ENCODE measurements around the gene GPR55. TPM values are rescaled to one million over a fixed set of nuclear protein-coding genes. Genes with fewer than 3 reads are reported as not detected.

GPR55 gene
- total and polyA plus RNA-seq, 2 of the 4 experiments (the other 2 are of a cell fraction) = 0.03 TPM; not detected in 1

GRCh38 chr2:230908595-230909191 is 16.3 kb downstream of the GPR55 start:
- in situ Hi-C loops (cut with MboI; ENCODE audit: low sequenced_read_pairs) (no loop called here), intact Hi-C loops (cut with micrococcal nuclease) (loop anchor here (10.0 kb wide), 1 partner anchor 546 kb away; no protein-coding TSS in a partner anchor), dilution Hi-C loops (cut with HindIII; ENCODE audit: low sequenced_read_pairs, unreplicated experiment) (no loop called here)
- Histone ChIP-seq H3K9me1 (ENCODE audit: insufficient read depth, low read length) (peaks cover 14% of the 10 kb centered on the region), H3K27me3 (ENCODE audit: control insufficient read depth, insufficient read depth, low read length) (peaks cover 3% of the 10 kb centered on the region; the same call in 1 of the 2 replicates), H3K4me3 (ENCODE audit: insufficient read depth, low read depth, low read length) (no peak overlapping the region), H3K4me1 (ENCODE audit: control insufficient read depth, insufficient read depth, low read length) (peaks cover 6% of the 10 kb centered on the region), H3K79me1 (ENCODE audit: low read depth in 1 of 2, low read length in 2 of 2) (no peaks in the 10 kb centered on the region), H3K23ac (ENCODE audit: low read depth, low read length) (no peak overlapping the region), H4K20me1 (ENCODE audit: insufficient read depth, low read length) (no peaks in the 10 kb centered on the region), H2AFZ (replicated peaks; ENCODE audit: low read length, poor library complexity) (peak overlapping the region; percentile 84), H3K56ac (ENCODE audit: extremely low read depth, insufficient read depth, low read length) (no peak overlapping the region), H3K36me3 (ENCODE audit: control insufficient read depth, insufficient read depth, low read length) (no peaks in the 10 kb centered on the region), H3K27ac (ENCODE audit: insufficient read depth, low read length) (peak overlapping the region; percentile 12; the same call in 1 of the 2 replicates), H2BK120ac (ENCODE audit: low read depth, low read length) (peak overlapping the region; percentile 80), H3K9ac (ENCODE audit: low read depth, low read length) (no peak overlapping the region), H3K18ac (ENCODE audit: low read depth, low read length) (no peak overlapping the region), H4K8ac (ENCODE audit: low read depth in 2 of 2, low read length in 2 of 2) (peak overlapping the region in 1 of 2 experiments; percentile 74; a peak in 2 of 4 replicates), H3K14ac (replicated peaks; ENCODE audit: low read depth, low read length) (peak overlapping the region; percentile 75), H2AK9ac (replicated peaks; ENCODE audit: low read depth, low read length, poor library complexity) (peak overlapping the region; percentile 80), H4K91ac (ENCODE audit: insufficient read depth, low read depth, low read length) (peak overlapping the region; percentile 72), H3K4ac (ENCODE audit: low read depth, low read length) (peak overlapping the region; percentile 90), H2BK15ac (ENCODE audit: low read depth, low read length) (peak overlapping the region; percentile 95; the same call in 2 of the 3 replicates), H4K5ac (ENCODE audit: low read depth, low read length) (no peak overlapping the region), H2AK5ac (ENCODE audit: low read depth, low read length) (peak overlapping the region; percentile 96), H3K4me2 (ENCODE audit: low read depth, low read length) (no peak overlapping the region), H2BK20ac (ENCODE audit: low read depth, low read length) (peak overlapping the region; percentile 60), H3K9me3 (ENCODE audit: control insufficient read depth, insufficient read depth, low read length) (no peaks in the 10 kb centered on the region), H2BK5ac (ENCODE audit: low read depth, low read length, poor library complexity, severe bottlenecking) (peak overlapping the region; percentile 50)
- BruUV-seq (replicated peaks) = no TSS peak
- ChIA-PET POLR2A (ENCODE audit: unreplicated experiment) (no interaction called here), CTCF (no interaction called here)
- 5% methylated on average over 6 of the region's 10 CpGs; no CpG with 5 or more reads in 1 of the 2 experiments for WGBS, 2 experiments (ENCODE audit: extremely low coverage in 2 of 2, insufficient read length in 1 of 2)
- DNase-seq (peak; percentile 93), ATAC-seq (ENCODE audit: low read depth) (peak; percentile 94)
- TF ChIP-seq RAD21 (IDR thresholded peaks at IDR 0.05; ENCODE audit: low read length) (no peak), NFE2L2 (IDR thresholded peaks at IDR 0.05; ENCODE audit: low read depth, low read length) (peak; percentile 78; the same call in 1 of the 2 replicates), RCOR1 (IDR thresholded peaks at IDR 0.05; ENCODE audit: insufficient replicate concordance, low read length) (peak; percentile 91), CEBPB (IDR thresholded peaks at IDR 0.05; ENCODE audit: low read depth, low read length) (peak; percentile 46; the same call in 1 of the 2 replicates), FOS (IDR thresholded peaks at IDR 0.05; ENCODE audit: low read depth, low read length) (peak; percentile 78), BHLHE40 (IDR thresholded peaks at IDR 0.05; ENCODE audit: low read depth, low read length) (peak; percentile 79), MAZ (IDR thresholded peaks at IDR 0.05; ENCODE audit: borderline replicate concordance, low read depth, low read length) (peak; percentile 46; the same call in 1 of the 2 replicates), MXI1 (IDR thresholded peaks at IDR 0.05; ENCODE audit: borderline replicate concordance, low read depth, low read length) (no peak)

Data from IMR-90 (cell line).